SK-N-SH treated with all-trans-retinoic acid at 6 μM for 48 hours (cell line): ENCODE results near the gene C9orf50.

Source experiments
- ATAC-seq: fragments of 200-7000 bp; cut with Tn5 transposase; 3 replicates; pipeline ENCODE4 v1.9.1; 2020; ENCODE audit warnings: mild to moderate bottlenecking, moderate library complexity
- BACH2 ChIP-seq: fragments of 250-450 bp; sonication (Bioruptor Pico); IDR thresholded peaks from 2 replicates; pipeline ENCODE4 v1.9.0; 2021; ENCODE audit warnings: mild to moderate bottlenecking, borderline replicate concordance
- CREB5 ChIP-seq: fragments of 250-450 bp; sonication (Bioruptor Pico); IDR thresholded peaks from 2 replicates; pipeline ENCODE4 v1.5.1; 2020; ENCODE audit warnings: low read depth, mild to moderate bottlenecking, moderate library complexity
- CSDC2 ChIP-seq: fragments of 250-450 bp; sonication (Bioruptor Pico); IDR thresholded peaks from 2 replicates; pipeline ENCODE4 v1.5.0; 2020; ENCODE audit warnings: mild to moderate bottlenecking, moderate library complexity
- GLIS3 ChIP-seq: fragments of 250-450 bp; sonication (Bioruptor Pico); IDR thresholded peaks from 2 replicates; pipeline ENCODE4 v1.5.0; 2020; ENCODE audit warnings: mild to moderate bottlenecking, moderate library complexity
- ISL1 ChIP-seq: fragments of 250-450 bp; sonication (Bioruptor Pico); IDR thresholded peaks from 2 replicates; pipeline ENCODE4 v2.1.2; 2022; ENCODE audit warnings: mild to moderate bottlenecking, moderate library complexity
- OSR1 ChIP-seq: fragments of 250-450 bp; sonication (Bioruptor Pico); IDR thresholded peaks from 2 replicates; pipeline ENCODE4 v1.8.0; 2022; ENCODE audit warnings: moderate library complexity, mild to moderate bottlenecking, inconsistent platforms
- POU6F1 ChIP-seq: fragments of 250-450 bp; sonication (Bioruptor Pico); IDR thresholded peaks from 2 replicates; pipeline ENCODE4 v1.8.0; 2021; ENCODE audit warnings: low read depth, mild to moderate bottlenecking, moderate library complexity, borderline replicate concordance
- PPARA ChIP-seq: fragments of 250-450 bp; sonication (Bioruptor Pico); IDR thresholded peaks from 2 replicates; pipeline ENCODE4 v1.5.0; 2020; ENCODE audit warnings: mild to moderate bottlenecking, borderline replicate concordance
- RARB ChIP-seq: fragments of 250-450 bp; sonication (Bioruptor Pico); IDR thresholded peaks from 2 replicates; pipeline ENCODE4 v1.8.0; 2021; ENCODE audit warnings: mild to moderate bottlenecking, moderate library complexity
- SNAI2 ChIP-seq: fragments of 250-450 bp; sonication (Bioruptor Pico); IDR thresholded peaks from 2 replicates; pipeline ENCODE4 v1.5.0; 2020; ENCODE audit warnings: mild to moderate bottlenecking, moderate library complexity
- TCF4 ChIP-seq: fragments of 250-450 bp; sonication (Bioruptor Pico); IDR thresholded peaks from 2 replicates; pipeline ENCODE4 v1.8.0; 2021; ENCODE audit warnings: mild to moderate bottlenecking, moderate library complexity, borderline replicate concordance
- TOX ChIP-seq: fragments of 250-450 bp; sonication (Bioruptor Pico); IDR thresholded peaks from 2 replicates; pipeline ENCODE4 v1.8.0; 2021; ENCODE audit warnings: mild to moderate bottlenecking, moderate library complexity, borderline replicate concordance
- ZC3H10 ChIP-seq: fragments of 250-450 bp; sonication (Bioruptor Pico); IDR thresholded peaks from 2 replicates; pipeline ENCODE4 v1.5.1; 2021; ENCODE audit warnings: mild to moderate bottlenecking, moderate library complexity
- ZFP3 ChIP-seq: fragments of 250-450 bp; sonication (Bioruptor Pico); IDR thresholded peaks from 2 replicates; pipeline ENCODE4 v1.5.0; 2020; ENCODE audit warnings: mild to moderate bottlenecking, moderate library complexity
- ZFP30 ChIP-seq: fragments of 450-650 bp; formaldehyde crosslinking; IDR thresholded peaks from 2 replicates; pipeline ENCODE4 v1.5.0; 2022; ENCODE audit warnings: mild to moderate bottlenecking, moderate library complexity
- ZNF565 ChIP-seq: fragments of 450-650 bp; formaldehyde crosslinking; conservative IDR thresholded peaks from 2 replicates; pipeline ENCODE4 v1.5.0; 2020; ENCODE audit warnings: low read depth, mild to moderate bottlenecking, moderate library complexity
- ZNF70 ChIP-seq: fragments of 450-650 bp; formaldehyde crosslinking; IDR thresholded peaks from 2 replicates; pipeline ENCODE4 v1.5.0; 2020; ENCODE audit warnings: mild to moderate bottlenecking, moderate library complexity
- ZNF8 ChIP-seq: fragments of 450-650 bp; formaldehyde crosslinking; IDR thresholded peaks from 2 replicates; pipeline ENCODE4 v1.5.0; 2020; ENCODE audit warnings: mild to moderate bottlenecking, moderate library complexity
- TF ChIP-seq, protein P1 (sequence below): fragments of 250-450 bp; sonication (Bioruptor Pico); IDR thresholded peaks from 2 replicates; pipeline ENCODE4 v1.8.0; 2020; ENCODE audit warnings: mild to moderate bottlenecking, moderate library complexity, borderline replicate concordance
- TF ChIP-seq, protein P2 (sequence below): fragments of 250-450 bp; sonication (Bioruptor Pico); IDR thresholded peaks from 2 replicates; pipeline ENCODE4 v1.5.0; 2020; ENCODE audit warnings: mild to moderate bottlenecking, moderate library complexity

C9orf50 gene

GRCh38 chr9:129583308-129584038 is 37.4 kb downstream of the C9orf50 start:
- ATAC-seq = no peak
- TF ChIP-seq CSDC2 (CRISPR knock-in tag) (no peak), ZNF70 (no peak), TOX (no peak), CREB5 (no peak), GLIS3 (CRISPR knock-in tag) (no peak), ISL1 (CRISPR knock-in tag) (no peak), TCF4 (CRISPR knock-in tag) (no peak), ZC3H10 (no peak), PPARA (CRISPR knock-in tag) (no peak), POU6F1 (CRISPR knock-in tag) (no peak), RARB (CRISPR knock-in tag) (no peak), ZFP3 (CRISPR knock-in tag) (no peak), ZFP30 (CRISPR knock-in tag) (no peak), ZNF565 (CRISPR knock-in tag) (no peak), OSR1 (CRISPR knock-in tag) (no peak)
- TF ChIP-seq, protein P1, sequence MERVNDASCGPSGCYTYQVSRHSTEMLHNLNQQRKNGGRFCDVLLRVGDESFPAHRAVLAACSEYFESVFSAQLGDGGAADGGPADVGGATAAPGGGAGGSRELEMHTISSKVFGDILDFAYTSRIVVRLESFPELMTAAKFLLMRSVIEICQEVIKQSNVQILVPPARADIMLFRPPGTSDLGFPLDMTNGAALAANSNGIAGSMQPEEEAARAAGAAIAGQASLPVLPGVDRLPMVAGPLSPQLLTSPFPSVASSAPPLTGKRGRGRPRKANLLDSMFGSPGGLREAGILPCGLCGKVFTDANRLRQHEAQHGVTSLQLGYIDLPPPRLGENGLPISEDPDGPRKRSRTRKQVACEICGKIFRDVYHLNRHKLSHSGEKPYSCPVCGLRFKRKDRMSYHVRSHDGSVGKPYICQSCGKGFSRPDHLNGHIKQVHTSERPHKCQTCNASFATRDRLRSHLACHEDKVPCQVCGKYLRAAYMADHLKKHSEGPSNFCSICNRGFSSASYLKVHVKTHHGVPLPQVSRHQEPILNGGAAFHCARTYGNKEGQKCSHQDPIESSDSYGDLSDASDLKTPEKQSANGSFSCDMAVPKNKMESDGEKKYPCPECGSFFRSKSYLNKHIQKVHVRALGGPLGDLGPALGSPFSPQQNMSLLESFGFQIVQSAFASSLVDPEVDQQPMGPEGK = no peak
- TF ChIP-seq, protein P2, sequence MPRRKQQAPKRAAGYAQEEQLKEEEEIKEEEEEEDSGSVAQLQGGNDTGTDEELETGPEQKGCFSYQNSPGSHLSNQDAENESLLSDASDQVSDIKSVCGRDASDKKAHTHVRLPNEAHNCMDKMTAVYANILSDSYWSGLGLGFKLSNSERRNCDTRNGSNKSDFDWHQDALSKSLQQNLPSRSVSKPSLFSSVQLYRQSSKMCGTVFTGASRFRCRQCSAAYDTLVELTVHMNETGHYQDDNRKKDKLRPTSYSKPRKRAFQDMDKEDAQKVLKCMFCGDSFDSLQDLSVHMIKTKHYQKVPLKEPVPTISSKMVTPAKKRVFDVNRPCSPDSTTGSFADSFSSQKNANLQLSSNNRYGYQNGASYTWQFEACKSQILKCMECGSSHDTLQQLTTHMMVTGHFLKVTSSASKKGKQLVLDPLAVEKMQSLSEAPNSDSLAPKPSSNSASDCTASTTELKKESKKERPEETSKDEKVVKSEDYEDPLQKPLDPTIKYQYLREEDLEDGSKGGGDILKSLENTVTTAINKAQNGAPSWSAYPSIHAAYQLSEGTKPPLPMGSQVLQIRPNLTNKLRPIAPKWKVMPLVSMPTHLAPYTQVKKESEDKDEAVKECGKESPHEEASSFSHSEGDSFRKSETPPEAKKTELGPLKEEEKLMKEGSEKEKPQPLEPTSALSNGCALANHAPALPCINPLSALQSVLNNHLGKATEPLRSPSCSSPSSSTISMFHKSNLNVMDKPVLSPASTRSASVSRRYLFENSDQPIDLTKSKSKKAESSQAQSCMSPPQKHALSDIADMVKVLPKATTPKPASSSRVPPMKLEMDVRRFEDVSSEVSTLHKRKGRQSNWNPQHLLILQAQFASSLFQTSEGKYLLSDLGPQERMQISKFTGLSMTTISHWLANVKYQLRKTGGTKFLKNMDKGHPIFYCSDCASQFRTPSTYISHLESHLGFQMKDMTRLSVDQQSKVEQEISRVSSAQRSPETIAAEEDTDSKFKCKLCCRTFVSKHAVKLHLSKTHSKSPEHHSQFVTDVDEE (CRISPR knock-in tag) = no peak

DNA sequence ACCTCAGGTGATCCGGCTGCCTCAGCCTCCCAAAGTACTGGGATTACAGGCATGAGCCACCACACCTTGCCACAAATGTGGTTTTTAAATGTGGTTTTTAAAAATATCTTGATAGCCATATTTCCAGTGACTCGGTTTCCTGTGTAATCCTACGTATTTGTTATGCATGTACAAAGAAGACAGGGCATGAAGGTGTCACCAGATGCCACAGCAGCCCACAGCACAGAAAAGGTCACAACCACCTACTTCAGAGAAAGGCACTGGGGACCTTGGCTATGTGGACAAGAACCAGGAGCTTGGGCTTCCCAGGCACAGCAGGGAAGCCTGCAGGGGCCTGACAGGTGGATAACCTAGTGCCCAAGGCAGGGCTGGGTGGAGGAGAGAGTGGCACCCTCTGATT is 38.0 kb downstream of the C9orf50 start:
- TF ChIP-seq TCF4 (CRISPR knock-in tag) = no peak
- ATAC-seq = no peak

- TF ChIP-seq BACH2 (CRISPR knock-in tag) (no peak), ZNF565 (CRISPR knock-in tag) (no peak), ZNF8 (no peak), PPARA (CRISPR knock-in tag) (no peak), SNAI2 (CRISPR knock-in tag) (no peak), OSR1 (CRISPR knock-in tag) (no peak), RARB (CRISPR knock-in tag) (no peak), ZFP3 (CRISPR knock-in tag) (no peak), ZNF70 (no peak)
- ATAC-seq = no peak
Observed at GRCh38 chr9:129581505-129582189, 39.3 kb downstream of the C9orf50 start.
